ENCODE measurements around the gene SPECC1L. TPM values are rescaled to one million over a fixed set of nuclear protein-coding genes. Genes with fewer than 3 reads are reported as not detected.

SPECC1L gene
- total RNA-seq, 1 experiment from 2014 or later, result 39.9 TPM

GRCh38 chr22:24427500-24428164, 157.0 kb downstream of the SPECC1L start, which contains the start of gene ADORA2A:
ADORA2A (plus strand) TSS chr22:24427599; CDS start chr22:24433405, 5,806 bp downstream.
- no peak for DNase-seq (ENCODE audit: low read depth)

- no peak for DNase-seq (ENCODE audit: low read depth)
Measured at GRCh38 chr22:24428751-24429410, 158.2 kb downstream of the SPECC1L start.

DNA sequence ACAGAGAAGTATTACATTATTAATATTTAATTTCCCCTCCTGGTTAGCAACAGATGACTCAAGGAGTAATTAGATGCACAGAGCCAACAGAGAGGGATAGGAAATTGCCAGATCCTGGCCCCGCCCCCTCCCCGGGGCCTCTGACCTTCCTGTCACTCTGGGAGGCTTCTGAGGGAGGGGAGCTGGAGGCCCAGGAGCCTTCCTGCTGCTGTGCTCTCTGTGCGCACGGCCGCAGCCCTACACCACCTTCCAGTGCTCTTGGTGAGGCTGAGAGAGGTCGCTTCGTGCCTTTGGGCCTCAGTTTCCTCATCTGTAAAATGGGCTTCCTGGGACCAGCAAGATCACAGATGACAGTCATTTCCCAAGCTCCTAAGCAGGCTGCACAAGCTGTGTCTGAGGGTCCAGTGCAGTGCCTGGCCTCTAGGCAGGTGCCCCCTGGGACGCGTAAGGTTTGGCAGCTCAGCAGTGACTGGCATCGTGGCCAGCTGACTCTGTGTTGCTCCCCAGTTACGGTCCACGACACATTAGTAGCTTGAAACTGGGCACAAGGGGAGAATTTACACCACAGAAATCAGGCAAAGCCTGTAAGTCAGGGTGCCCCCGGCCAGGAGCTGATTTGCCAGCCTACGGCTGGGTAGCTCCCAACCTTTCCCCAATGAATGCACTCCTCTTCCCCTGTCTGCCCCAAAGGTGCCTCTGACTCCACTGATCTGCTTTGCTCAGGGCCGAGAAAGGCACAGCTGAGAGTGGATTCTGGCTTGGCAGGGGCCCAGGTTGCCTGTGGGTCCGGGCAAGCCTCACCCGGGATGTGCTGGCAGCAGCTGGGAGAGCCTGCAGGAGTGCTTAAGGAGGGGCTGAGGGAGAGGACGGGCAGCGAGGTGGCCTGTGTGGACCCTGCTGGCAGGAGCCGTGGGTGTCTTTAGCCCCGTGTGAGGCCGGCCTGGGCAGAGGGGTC, 159.1 kb downstream of the SPECC1L start:
- peak; percentile 70 for DNase-seq (ENCODE audit: low read depth)

GRCh38 chr22:24430431-24431308, 160.0 kb downstream of the SPECC1L start:
- no peak for DNase-seq (ENCODE audit: low read depth)

DNA sequence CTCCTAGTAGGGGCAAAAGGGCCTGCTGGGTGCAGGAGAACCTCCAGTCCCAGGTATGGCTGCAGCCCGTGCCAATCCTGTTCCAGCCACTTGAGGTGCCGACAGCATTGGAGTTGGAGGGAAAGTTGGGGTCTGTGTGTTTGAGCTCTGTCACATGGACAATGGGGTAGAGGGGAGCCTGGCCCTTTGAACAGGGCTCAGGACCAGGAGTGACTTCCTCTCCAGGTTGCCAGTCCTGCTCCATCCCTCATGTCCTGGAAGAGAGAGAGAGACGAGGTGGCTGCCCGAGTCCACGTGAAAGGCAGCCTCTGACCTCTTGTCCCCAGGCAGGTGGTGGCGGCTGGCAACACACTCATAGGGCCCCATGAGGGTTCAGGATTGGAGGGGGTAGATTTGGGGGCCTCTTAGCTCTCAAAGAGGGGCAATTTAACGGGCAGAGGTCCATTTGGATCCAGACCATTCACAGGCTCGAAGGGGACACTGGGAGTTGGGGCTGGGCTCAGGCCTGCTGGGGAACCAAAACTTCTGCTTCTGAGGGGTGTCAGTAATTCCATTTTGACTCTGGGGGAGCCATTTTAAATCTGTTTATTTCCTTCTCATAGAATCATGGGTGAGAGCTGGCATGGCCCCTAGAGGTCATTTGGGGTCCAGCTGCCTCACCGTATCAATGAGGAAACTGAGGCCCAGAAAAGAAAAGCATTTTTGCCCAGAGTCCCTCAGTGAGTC, 160.8 kb downstream of the SPECC1L start:
- no peak for DNase-seq (ENCODE audit: low read depth)

DNA sequence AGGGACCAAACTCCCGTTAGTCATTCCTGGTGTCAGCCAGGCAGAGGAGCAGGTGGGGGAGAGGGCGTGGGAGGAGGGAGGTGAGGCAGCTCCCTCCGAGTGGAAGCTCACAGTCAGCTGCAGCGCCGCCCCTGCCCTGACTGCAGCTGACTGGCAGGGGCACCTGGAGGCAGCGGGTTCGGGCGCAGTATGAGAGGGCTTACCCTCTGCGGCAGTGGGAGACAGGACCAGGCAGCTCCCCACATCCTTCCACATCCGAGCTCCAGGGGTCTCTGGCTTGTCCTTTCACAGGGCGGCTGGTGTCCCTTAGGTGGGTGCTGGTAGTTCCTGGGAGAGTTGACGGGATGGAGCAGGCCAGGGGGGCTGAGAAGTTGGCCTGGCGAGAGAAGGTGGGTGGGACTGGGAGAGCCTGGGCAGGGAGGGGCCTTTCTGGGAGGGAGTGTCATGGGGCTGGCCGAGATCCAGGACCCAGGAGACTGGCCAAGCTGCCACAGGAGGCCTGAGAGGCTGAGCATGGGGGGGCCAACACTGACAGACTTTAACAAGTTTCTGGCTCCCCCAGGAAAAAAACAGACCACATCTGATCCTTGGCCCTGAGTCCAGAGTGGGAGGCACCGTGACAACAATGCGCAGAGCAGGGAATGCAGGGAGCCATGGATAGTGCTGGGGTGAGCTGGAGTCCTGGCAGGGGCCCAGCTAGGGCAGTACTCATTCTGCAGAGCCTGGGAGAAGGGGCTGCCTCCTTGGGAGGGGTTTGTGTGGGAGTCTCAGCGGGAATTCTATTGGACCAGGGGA, 161.6 kb downstream of the SPECC1L start:
- peak; percentile 40 for DNase-seq (ENCODE audit: low read depth)

DNA sequence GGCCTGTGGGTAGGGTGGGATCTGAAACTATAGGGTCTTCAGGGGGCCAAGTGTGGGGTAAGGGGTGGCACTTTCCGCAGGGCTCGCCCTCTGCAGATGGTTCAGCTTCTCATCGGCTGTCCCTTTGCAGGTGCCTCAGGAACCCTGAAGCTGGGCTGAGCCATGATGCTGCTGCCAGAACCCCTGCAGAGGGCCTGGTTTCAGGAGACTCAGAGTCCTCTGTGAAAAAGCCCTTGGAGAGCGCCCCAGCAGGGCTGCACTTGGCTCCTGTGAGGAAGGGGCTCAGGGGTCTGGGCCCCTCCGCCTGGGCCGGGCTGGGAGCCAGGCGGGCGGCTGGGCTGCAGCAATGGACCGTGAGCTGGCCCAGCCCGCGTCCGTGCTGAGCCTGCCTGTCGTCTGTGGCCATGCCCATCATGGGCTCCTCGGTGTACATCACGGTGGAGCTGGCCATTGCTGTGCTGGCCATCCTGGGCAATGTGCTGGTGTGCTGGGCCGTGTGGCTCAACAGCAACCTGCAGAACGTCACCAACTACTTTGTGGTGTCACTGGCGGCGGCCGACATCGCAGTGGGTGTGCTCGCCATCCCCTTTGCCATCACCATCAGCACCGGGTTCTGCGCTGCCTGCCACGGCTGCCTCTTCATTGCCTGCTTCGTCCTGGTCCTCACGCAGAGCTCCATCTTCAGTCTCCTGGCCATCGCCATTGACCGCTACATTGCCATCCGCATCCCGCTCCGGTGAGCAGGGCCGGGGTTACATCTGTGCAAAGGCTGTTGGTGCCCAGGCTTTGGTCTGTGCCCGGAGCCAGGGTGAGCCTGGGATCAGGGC, 162.6 kb downstream of the SPECC1L start:
- no peak for DNase-seq (ENCODE audit: low read depth)

DNA sequence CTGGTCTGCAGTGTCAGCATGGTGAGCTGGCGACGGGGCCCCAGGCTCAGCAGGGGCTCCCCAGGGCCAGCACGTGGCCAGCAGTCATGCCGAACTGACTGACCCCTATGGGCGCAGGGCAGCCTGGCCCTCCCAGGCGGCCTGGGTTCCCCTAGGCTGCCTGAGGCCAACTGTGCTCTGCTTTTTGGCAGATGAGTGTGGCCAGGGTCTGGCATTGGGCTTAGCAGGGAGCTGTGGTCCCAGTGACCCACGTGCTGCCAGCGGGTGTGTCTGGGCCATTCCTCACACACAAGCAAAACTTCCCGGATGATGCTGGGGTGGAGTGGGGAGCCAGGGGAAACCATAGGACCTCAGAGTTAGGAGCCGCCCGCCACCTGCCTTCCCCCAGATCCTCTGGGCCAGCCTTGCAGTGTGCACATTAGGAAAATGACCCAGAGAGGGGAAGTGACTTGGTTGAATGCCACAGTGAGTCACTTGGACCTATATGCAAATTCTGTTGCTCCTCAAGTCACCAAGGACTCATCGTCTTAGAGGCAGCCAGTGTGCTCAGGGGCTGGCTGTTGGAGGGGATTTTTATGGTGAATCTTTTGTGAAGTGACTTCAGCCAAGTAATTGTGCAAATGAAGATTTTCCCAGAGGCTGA, 163.3 kb downstream of the SPECC1L start:
- peak; percentile 27 for DNase-seq (ENCODE audit: low read depth)

GRCh38 chr22:24434471-24435322, 164.1 kb downstream of the SPECC1L start:
- DNase-seq (ENCODE audit: low read depth), result no peak

DNA sequence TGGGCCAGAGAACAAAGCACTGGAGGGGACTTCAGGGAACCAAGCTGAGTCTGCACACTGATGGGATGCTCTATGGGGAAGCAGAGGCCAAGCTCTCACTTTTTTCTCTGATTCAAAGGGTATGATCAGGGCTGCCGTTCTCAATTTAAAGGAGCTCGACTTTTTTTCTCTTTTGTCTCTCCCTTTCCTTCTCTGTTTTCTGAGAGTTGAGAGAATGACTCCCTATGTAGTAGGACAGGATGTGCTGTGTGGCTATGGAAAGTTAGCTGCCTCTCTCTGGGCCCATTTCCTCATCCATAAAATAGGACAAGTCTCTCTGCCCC, 164.7 kb downstream of the SPECC1L start:
- DNase-seq (ENCODE audit: low read depth), result no peak

GRCh38 chr22:24435861-24436371, 165.3 kb downstream of the SPECC1L start:
- peak; percentile 87 for DNase-seq (ENCODE audit: low read depth)

GRCh38 chr22:24436553-24436952, 165.9 kb downstream of the SPECC1L start:
- DNase-seq (ENCODE audit: low read depth), result no peak

DNA sequence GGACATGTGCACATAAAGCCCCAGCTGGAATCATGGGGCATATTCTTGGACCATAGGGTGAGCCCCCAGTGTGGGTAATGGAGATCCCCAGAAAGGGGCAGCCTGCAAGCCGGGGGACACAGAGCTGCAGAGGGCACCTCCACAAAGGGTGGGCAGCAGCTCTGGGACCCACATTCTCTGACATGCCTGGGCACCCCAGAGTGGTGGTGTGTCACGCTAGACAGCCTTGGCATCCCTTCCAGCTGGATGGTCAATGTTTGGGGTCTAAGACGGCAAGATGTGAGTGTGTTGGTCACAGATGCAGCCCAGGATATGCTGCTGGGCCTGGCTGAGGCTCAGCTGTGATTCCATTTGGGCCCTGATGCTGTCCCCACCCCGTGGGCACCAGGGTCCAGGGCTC, 166.5 kb downstream of the SPECC1L start:
- DNase-seq (ENCODE audit: low read depth), result no peak

GRCh38 chr22:24437741-24438328, 167.2 kb downstream of the SPECC1L start:
- no peak for DNase-seq (ENCODE audit: low read depth)

DNA sequence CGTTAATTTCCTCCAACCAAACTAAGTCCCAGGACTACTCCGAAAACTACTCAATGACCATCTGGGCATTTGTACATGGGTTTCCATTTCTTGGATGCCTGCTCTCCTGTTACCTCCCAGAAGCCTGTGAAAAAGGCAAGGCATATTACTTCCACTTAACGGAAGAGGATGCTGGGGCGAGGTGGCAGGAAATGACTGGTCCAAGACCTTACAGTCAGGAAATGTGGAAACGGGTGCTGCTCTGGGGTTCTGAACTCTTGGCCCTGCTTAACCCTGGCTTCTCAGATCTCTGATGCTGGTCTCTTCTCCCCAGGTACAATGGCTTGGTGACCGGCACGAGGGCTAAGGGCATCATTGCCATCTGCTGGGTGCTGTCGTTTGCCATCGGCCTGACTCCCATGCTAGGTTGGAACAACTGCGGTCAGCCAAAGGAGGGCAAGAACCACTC, 169.7 kb downstream of the SPECC1L start:
- DNase-seq (ENCODE audit: low read depth), result no peak

DNA sequence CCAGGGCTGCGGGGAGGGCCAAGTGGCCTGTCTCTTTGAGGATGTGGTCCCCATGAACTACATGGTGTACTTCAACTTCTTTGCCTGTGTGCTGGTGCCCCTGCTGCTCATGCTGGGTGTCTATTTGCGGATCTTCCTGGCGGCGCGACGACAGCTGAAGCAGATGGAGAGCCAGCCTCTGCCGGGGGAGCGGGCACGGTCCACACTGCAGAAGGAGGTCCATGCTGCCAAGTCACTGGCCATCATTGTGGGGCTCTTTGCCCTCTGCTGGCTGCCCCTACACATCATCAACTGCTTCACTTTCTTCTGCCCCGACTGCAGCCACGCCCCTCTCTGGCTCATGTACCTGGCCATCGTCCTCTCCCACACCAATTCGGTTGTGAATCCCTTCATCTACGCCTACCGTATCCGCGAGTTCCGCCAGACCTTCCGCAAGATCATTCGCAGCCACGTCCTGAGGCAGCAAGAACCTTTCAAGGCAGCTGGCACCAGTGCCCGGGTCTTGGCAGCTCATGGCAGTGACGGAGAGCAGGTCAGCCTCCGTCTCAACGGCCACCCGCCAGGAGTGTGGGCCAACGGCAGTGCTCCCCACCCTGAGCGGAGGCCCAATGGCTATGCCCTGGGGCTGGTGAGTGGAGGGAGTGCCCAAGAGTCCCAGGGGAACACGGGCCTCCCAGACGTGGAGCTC, 170.2 kb downstream of the SPECC1L start:
- DNase-seq (ENCODE audit: low read depth), result no peak

Measured in LHCN-M2 (cell line).